HCT116 (cell line): ENCODE results near the gene PRPH2. TPM values are rescaled to one million over a fixed set of nuclear protein-coding genes. Genes with fewer than 3 reads are reported as not detected.
A peak's percentile ranks its signal among the peaks of the same experiment; 100 is the strongest.

Source experiments
- ATAC-seq: fragments of 200-7000 bp; cut with Tn5 transposase; 2 replicates; pipeline ENCODE4 v1.9.1; 2020; ENCODE audit warnings: mild to moderate bottlenecking, moderate library complexity
- BruUV-seq: library from RNA; stranded (reverse); fragments of 400-500 nt; replicated peaks from 2 replicates; lab custom pipeline; 2021; lab: Mats Ljungman, UMichigan
- CTCF ChIA-PET: fragments of 300-600 bp; sonication (Branson Sonifier 250); formaldehyde crosslinking; loops from one replicate; lab custom pipeline; 2021; ENCODE audit warnings: antibody characterized with exemption; lab: Charles Lee
- POLR2A ChIA-PET: fragments of 300-600, 350-600 bp; sonication (Branson Sonifier 250); formaldehyde crosslinking; loops from one replicate; lab custom pipeline; 2021; ENCODE audit warnings: antibody characterized with exemption; lab: Charles Lee
- RAD21 ChIA-PET, 2 experiments: fragments of 300-600 bp; sonication (Branson Sonifier 250); formaldehyde crosslinking; loops; one replicate each; lab custom pipeline; 2023; ENCODE audit warnings: low total read pairs in 2 of 2; ENCODE audit not compliant: uncharacterized antibody in 2 of 2, unreplicated experiment in 2 of 2, low non-redundant PET in 1 of 2; lab: Charles Lee
- DNase-seq: peaks from one replicate; pipeline ENCODE4 v3.0.0-alpha.2; 2010; ENCODE audit warnings: low read depth, low spot score
- H2AFZ ChIP-seq: fragments of 200-600 bp; shearing (Covaris generic), sonication (generic); 2 replicates; pipeline ENCODE4 v1.6.1; 2017; ENCODE audit warnings: low read depth, mixed run types, mixed read lengths, antibody characterized with exemption, low read length; ENCODE audit not compliant: poor library complexity, severe bottlenecking
- H3K27ac ChIP-seq: 2 replicates; pipeline ENCODE4 v1.5.1; 2012; ENCODE audit warnings: low read depth, low read length
- H3K27me3 ChIP-seq: fragments of 200-600 bp; sonication (generic); 2 replicates; pipeline ENCODE4 v1.6.1; 2016; ENCODE audit warnings: mixed run types, low read length, mixed read lengths; ENCODE audit not compliant: insufficient read depth
- H3K36me3 ChIP-seq, 2 experiments: fragments of 200-500 bp in 1 of 2; fragments of 200-600 bp in 1 of 2; sonication (Bioruptor generic) in 1 of 2; sonication (generic) in 1 of 2; 2 replicates each; pipeline versions ENCODE4 v1.5.1 to v1.6.1; 2014 to 2016; ENCODE audit warnings: low read length in 2 of 2, inconsistent platforms in 1 of 2, mixed read lengths in 1 of 2, mixed run types in 1 of 2; ENCODE audit not compliant: insufficient read depth in 2 of 2, control insufficient read depth in 1 of 2
- H3K4me1 ChIP-seq, 2 experiments: fragments of 200-600 bp in 1 of 2; sonication (generic) in 1 of 2; 2 replicates each; pipeline versions ENCODE4 v1.5.1 to v1.6.1; 2012 to 2017; ENCODE audit warnings: low read length in 2 of 2, inconsistent platforms in 1 of 2, mild to moderate bottlenecking in 1 of 2, mixed read lengths in 1 of 2, mixed run types in 1 of 2, moderate library complexity in 1 of 2; ENCODE audit not compliant: insufficient read depth in 2 of 2, control insufficient read depth in 1 of 2
- H3K4me2 ChIP-seq: fragments of 200-600 bp; sonication (generic); 2 replicates; pipeline ENCODE4 v1.6.1; 2017; ENCODE audit warnings: mixed run types, low read length, mixed read lengths
- H3K4me3 ChIP-seq, 2 experiments: fragments of 200-600 bp in 1 of 2; sonication (generic) in 1 of 2; replicated peaks in 1 of 2; 2 replicates each; pipeline ENCODE4 v1.5.1; 2011 to 2016; ENCODE audit warnings: low read length in 2 of 2, control low read depth in 1 of 2, low read depth in 1 of 2, mild to moderate bottlenecking in 1 of 2, mixed read lengths in 1 of 2, mixed run types in 1 of 2
- H3K79me2 ChIP-seq: fragments of 200-600 bp; sonication (generic); 2 replicates; pipeline ENCODE4 v1.6.1; 2017; ENCODE audit warnings: mild to moderate bottlenecking, mixed run types, low read length, moderate library complexity, mixed read lengths; ENCODE audit not compliant: insufficient read depth
- H3K9ac ChIP-seq: fragments of 200-600 bp; sonication (generic); 2 replicates; pipeline ENCODE4 v1.6.1; 2016; ENCODE audit warnings: low read length, mixed read lengths
- H3K9me2 ChIP-seq: fragments of 200-600 bp; sonication (generic), shearing (Covaris generic); 2 replicates; pipeline ENCODE4 v1.6.1; 2017; ENCODE audit warnings: mixed run types, mild to moderate bottlenecking, moderate library complexity; ENCODE audit not compliant: insufficient read depth
- H3K9me3 ChIP-seq, 2 experiments: fragments of 200-500 bp in 1 of 2; fragments of 200-600 bp in 1 of 2; sonication (Bioruptor generic) in 1 of 2; sonication (generic) in 1 of 2; 2 replicates each; pipeline ENCODE4 v1.6.1; 2014 to 2017; ENCODE audit warnings: low read length in 2 of 2, mixed read lengths in 2 of 2, inconsistent platforms in 1 of 2, low read depth in 1 of 2, mild to moderate bottlenecking in 1 of 2, mixed run types in 1 of 2, moderate library complexity in 1 of 2; ENCODE audit not compliant: control insufficient read depth in 1 of 2, insufficient read depth in 1 of 2
- H4K20me1 ChIP-seq: fragments of 200-600 bp; sonication (generic), shearing (Covaris generic); 2 replicates; pipeline ENCODE4 v1.6.1; 2017; ENCODE audit warnings: mixed run types, mild to moderate bottlenecking, moderate library complexity; ENCODE audit not compliant: insufficient read depth
- CBX3 ChIP-seq: IDR thresholded peaks from 2 replicates; pipeline ENCODE4 v1.6.1; 2012; ENCODE audit warnings: low read depth
- CEBPB ChIP-seq: IDR thresholded peaks from 2 replicates; pipeline ENCODE4 v1.6.1; 2012; ENCODE audit warnings: low read depth
- EGR1 ChIP-seq: IDR thresholded peaks from 2 replicates; pipeline ENCODE4 v1.6.1; 2012; ENCODE audit warnings: low read depth
- ELF1 ChIP-seq: IDR thresholded peaks from 2 replicates; pipeline ENCODE4 v1.6.1; 2012; ENCODE audit warnings: low read depth, borderline replicate concordance
- EZH2 ChIP-seq: fragments of 200-600 bp; sonication (generic); IDR thresholded peaks from 2 replicates; pipeline ENCODE4 v1.6.1; 2017; ENCODE audit warnings: antibody characterized with exemption, mixed run types
- EZH2phosphoT487 ChIP-seq: fragments of 200-600 bp; IDR thresholded peaks from 2 replicates; pipeline ENCODE4 v1.6.1; 2018; ENCODE audit warnings: antibody characterized with exemption, borderline replicate concordance
- FOSL1 ChIP-seq: IDR thresholded peaks from 2 replicates; pipeline ENCODE4 v1.6.1; 2012; ENCODE audit warnings: low read depth
- JUND ChIP-seq: IDR thresholded peaks from 2 replicates; pipeline ENCODE4 v1.6.1; 2012
- POLR2AphosphoS5 ChIP-seq: IDR thresholded peaks from 2 replicates; pipeline ENCODE4 v1.6.1; 2011; ENCODE audit warnings: mild to moderate bottlenecking, low read depth, low read length, moderate library complexity
- SIN3A ChIP-seq: IDR thresholded peaks from 2 replicates; pipeline ENCODE4 v1.6.1; 2012; ENCODE audit warnings: low read depth
- SRF ChIP-seq: IDR thresholded peaks from 2 replicates; pipeline ENCODE4 v1.6.1; 2012; ENCODE audit warnings: low read depth
- YY1 ChIP-seq: IDR thresholded peaks from 2 replicates; pipeline ENCODE4 v1.6.1; 2011; ENCODE audit warnings: low read length, low read depth, moderate library complexity, mild to moderate bottlenecking; ENCODE audit not compliant: insufficient replicate concordance; ENCODE audit errors: extremely low read depth
- ZBTB33 ChIP-seq: IDR thresholded peaks from 2 replicates; pipeline ENCODE4 v1.6.1; 2011; ENCODE audit warnings: mild to moderate bottlenecking, low read length, moderate library complexity; ENCODE audit not compliant: insufficient replicate concordance; ENCODE audit errors: extremely low read depth
- ZFX ChIP-seq: fragments of 450-650 bp; IDR thresholded peaks from 2 replicates; pipeline ENCODE4 v1.6.1; 2017
- intact Hi-C: fragments of 100-400 bp; cut with micrococcal nuclease; formaldehyde crosslinking; loops from 2 replicates; pipeline ENCODE4 v1.10.0; 2022
- total RNA-seq: library from RNA; stranded (reverse); gene quantifications from one replicate; pipeline ENCODE4 v1.2.1, GENCODE V29; 2021; ENCODE audit not compliant: unreplicated experiment

The PRPH2 gene
- total RNA-seq, 1 experiment from 2014 or later, result not detected

GRCh38 chr6:42727087-42727611 lies 4.8 kb upstream of the PRPH2 start:
- CTCF ChIA-PET, result interaction anchor here (0.9 to 3.8 kb wide), 6 partner anchors 7 to 172 kb away, joined by 3 to 38 read pairs (median 3); partner anchors contain the start of gene TBCC
- intact Hi-C loops, result loop anchor here (5.0 to 10.0 kb wide), 2 partner anchors 150 to 652 kb away; partner anchors contain the start of gene RPL7L1
- peak overlapping the region; percentile 96 for H2AFZ ChIP-seq
- no peak for TF ChIP-seq SIN3A
- no peak for TF ChIP-seq ZFX
- no peak for TF ChIP-seq SRF
- TF ChIP-seq CBX3, result no peak
- no peak for TF ChIP-seq POLR2AphosphoS5
- no peak for TF ChIP-seq FOSL1
- TF ChIP-seq, all 23 proteins: peak for 0
- ChIA-PET RAD21 (interaction anchor here in 1 of 2 experiments (1.2 to 1.6 kb wide), 2 partner anchors 19 to 65 kb away, joined by 4 read pairs; partner anchors contain the start of gene TBCC), POLR2A (interaction anchor here (0.7 kb wide), 1 partner anchor 55 kb away, joined by 6 read pairs; the partner anchor contains the start of gene BICRAL)
- Histone ChIP-seq H3K27ac (no peak overlapping the region), H3K36me3 (no peaks in the 10 kb centered on the region), H3K27me3 (no peaks in the 10 kb centered on the region), H3K9me3 (no peaks in the 10 kb centered on the region), H3K4me3 (no peak overlapping the region), H3K4me1 (peaks cover 4 to 9% of the 10 kb centered on the region in 2 experiments; a peak in 3 of 4 replicates), H3K4me2 (peak overlapping the region; percentile 40), H3K9ac (no peak overlapping the region), H3K9me2 (no peaks in the 10 kb centered on the region), H3K79me2 (no peaks in the 10 kb centered on the region), H4K20me1 (no peaks in the 10 kb centered on the region)
- DNase-seq (no peak), ATAC-seq (peak; percentile 21; the same call in 1 of the 2 replicates)
- BruUV-seq, result no TSS peak

- ChIA-PET RAD21 (interaction anchor here (0.9 to 1.6 kb wide), 4 partner anchors 19 to 65 kb away, joined by 3 to 4 read pairs (median 4); partner anchors contain the start of gene TBCC (in 1 of the 2)), POLR2A (interaction anchor here (0.7 to 1.3 kb wide), 2 partner anchors 55 to 153 kb away, joined by 3 to 6 read pairs; partner anchors contain the start of genes BICRAL and RPL7L1), CTCF (interaction anchor here (0.8 to 3.8 kb wide), 10 partner anchors 8 to 216 kb away, joined by 3 to 38 read pairs (median 3); partner anchors contain the start of genes TBCC and UBR2)
- H3K9me3 ChIP-seq, result no peaks in the 10 kb centered on the region
- no peaks in the 10 kb centered on the region for H3K27me3 ChIP-seq
- no peaks in the 10 kb centered on the region for H3K9me2 ChIP-seq
- H3K4me2 ChIP-seq, result peak overlapping the region; percentile 40
- no peak overlapping the region for H3K4me3 ChIP-seq
- peak; percentile 93 for ATAC-seq
- intact Hi-C loops, result loop anchor here (1.0 to 10.0 kb wide), 4 partner anchors 65 to 652 kb away; partner anchors contain the start of gene RPL7L1
- no peaks in the 10 kb centered on the region for H4K20me1 ChIP-seq
- no peaks in the 10 kb centered on the region for H3K79me2 ChIP-seq
- H3K4me1 ChIP-seq, result peaks cover 4 to 9% of the 10 kb centered on the region in 2 experiments; a peak in 3 of 4 replicates
- no TSS peak for BruUV-seq
- H2AFZ ChIP-seq, result peak overlapping the region; percentile 96
- peak; percentile 75 for DNase-seq
- no peak overlapping the region for H3K9ac ChIP-seq
- no peak overlapping the region for H3K27ac ChIP-seq
- H3K36me3 ChIP-seq, result no peaks in the 10 kb centered on the region
- no peak for TF ChIP-seq ELF1
- no peak for TF ChIP-seq CEBPB
- TF ChIP-seq ZBTB33, result no peak
- no peak for TF ChIP-seq SIN3A
- no peak for TF ChIP-seq EZH2
- TF ChIP-seq SRF, result no peak
- TF ChIP-seq POLR2AphosphoS5, result no peak
- TF ChIP-seq FOSL1, result no peak
- TF ChIP-seq YY1, result peak; percentile 10
- no peak for TF ChIP-seq JUND
- no peak for TF ChIP-seq EZH2phosphoT487
- no peak for TF ChIP-seq EGR1
These were observed 4.2 kb upstream of the PRPH2 start for GRCh38 chr6:42726485-42727086.
